HCT116 (cell line): Measurements from ENCODE around the gene MBD3. TPM values are rescaled to one million over a fixed set of nuclear protein-coding genes. Genes with fewer than 3 reads are reported as not detected.

Experiments
- ATAC-seq: fragments of 200-7000 bp; cut with Tn5 transposase; 2 replicates; pipeline ENCODE4 v1.9.1; 2020; ENCODE audit warnings: mild to moderate bottlenecking, moderate library complexity
- BruUV-seq: library from RNA; stranded (reverse); fragments of 400-500 nt; replicated peaks from 2 replicates; lab custom pipeline; 2021; lab: Mats Ljungman, UMichigan
- CTCF ChIA-PET: fragments of 300-600 bp; sonication (Branson Sonifier 250); formaldehyde crosslinking; loops from one replicate; lab custom pipeline; 2021; ENCODE audit warnings: antibody characterized with exemption; lab: Charles Lee
- POLR2A ChIA-PET: fragments of 300-600, 350-600 bp; sonication (Branson Sonifier 250); formaldehyde crosslinking; loops from one replicate; lab custom pipeline; 2021; ENCODE audit warnings: antibody characterized with exemption; lab: Charles Lee
- RAD21 ChIA-PET, 2 experiments: fragments of 300-600 bp; sonication (Branson Sonifier 250); formaldehyde crosslinking; loops; one replicate each; lab custom pipeline; 2023; ENCODE audit warnings: low total read pairs in 2 of 2; ENCODE audit not compliant: uncharacterized antibody in 2 of 2, unreplicated experiment in 2 of 2, low non-redundant PET in 1 of 2; lab: Charles Lee
- DNase-seq: peaks from one replicate; pipeline ENCODE4 v3.0.0-alpha.2; 2010; ENCODE audit warnings: low read depth, low spot score
- H2AFZ ChIP-seq: fragments of 200-600 bp; shearing (Covaris generic), sonication (generic); 2 replicates; pipeline ENCODE4 v1.6.1; 2017; ENCODE audit warnings: low read depth, mixed run types, mixed read lengths, antibody characterized with exemption, low read length; ENCODE audit not compliant: poor library complexity, severe bottlenecking
- H3K27ac ChIP-seq: 2 replicates; pipeline ENCODE4 v1.5.1; 2012; ENCODE audit warnings: low read depth, low read length
- H3K27me3 ChIP-seq: fragments of 200-600 bp; sonication (generic); 2 replicates; pipeline ENCODE4 v1.6.1; 2016; ENCODE audit warnings: mixed run types, low read length, mixed read lengths; ENCODE audit not compliant: insufficient read depth
- H3K36me3 ChIP-seq, 2 experiments: fragments of 200-500 bp in 1 of 2; fragments of 200-600 bp in 1 of 2; sonication (Bioruptor generic) in 1 of 2; sonication (generic) in 1 of 2; 2 replicates each; pipeline versions ENCODE4 v1.5.1 to v1.6.1; 2014 to 2016; ENCODE audit warnings: low read length in 2 of 2, inconsistent platforms in 1 of 2, mixed read lengths in 1 of 2, mixed run types in 1 of 2; ENCODE audit not compliant: insufficient read depth in 2 of 2, control insufficient read depth in 1 of 2
- H3K4me1 ChIP-seq, 2 experiments: fragments of 200-600 bp in 1 of 2; sonication (generic) in 1 of 2; 2 replicates each; pipeline versions ENCODE4 v1.5.1 to v1.6.1; 2012 to 2017; ENCODE audit warnings: low read length in 2 of 2, inconsistent platforms in 1 of 2, mild to moderate bottlenecking in 1 of 2, mixed read lengths in 1 of 2, mixed run types in 1 of 2, moderate library complexity in 1 of 2; ENCODE audit not compliant: insufficient read depth in 2 of 2, control insufficient read depth in 1 of 2
- H3K4me2 ChIP-seq: fragments of 200-600 bp; sonication (generic); 2 replicates; pipeline ENCODE4 v1.6.1; 2017; ENCODE audit warnings: mixed run types, low read length, mixed read lengths
- H3K4me3 ChIP-seq, 2 experiments: fragments of 200-600 bp in 1 of 2; sonication (generic) in 1 of 2; replicated peaks in 1 of 2; 2 replicates each; pipeline ENCODE4 v1.5.1; 2011 to 2016; ENCODE audit warnings: low read length in 2 of 2, control low read depth in 1 of 2, low read depth in 1 of 2, mild to moderate bottlenecking in 1 of 2, mixed read lengths in 1 of 2, mixed run types in 1 of 2
- H3K79me2 ChIP-seq: fragments of 200-600 bp; sonication (generic); 2 replicates; pipeline ENCODE4 v1.6.1; 2017; ENCODE audit warnings: mild to moderate bottlenecking, mixed run types, low read length, moderate library complexity, mixed read lengths; ENCODE audit not compliant: insufficient read depth
- H3K9ac ChIP-seq: fragments of 200-600 bp; sonication (generic); 2 replicates; pipeline ENCODE4 v1.6.1; 2016; ENCODE audit warnings: low read length, mixed read lengths
- H3K9me2 ChIP-seq: fragments of 200-600 bp; sonication (generic), shearing (Covaris generic); 2 replicates; pipeline ENCODE4 v1.6.1; 2017; ENCODE audit warnings: mixed run types, mild to moderate bottlenecking, moderate library complexity; ENCODE audit not compliant: insufficient read depth
- H3K9me3 ChIP-seq, 2 experiments: fragments of 200-500 bp in 1 of 2; fragments of 200-600 bp in 1 of 2; sonication (Bioruptor generic) in 1 of 2; sonication (generic) in 1 of 2; 2 replicates each; pipeline ENCODE4 v1.6.1; 2014 to 2017; ENCODE audit warnings: low read length in 2 of 2, mixed read lengths in 2 of 2, inconsistent platforms in 1 of 2, low read depth in 1 of 2, mild to moderate bottlenecking in 1 of 2, mixed run types in 1 of 2, moderate library complexity in 1 of 2; ENCODE audit not compliant: control insufficient read depth in 1 of 2, insufficient read depth in 1 of 2
- H4K20me1 ChIP-seq: fragments of 200-600 bp; sonication (generic), shearing (Covaris generic); 2 replicates; pipeline ENCODE4 v1.6.1; 2017; ENCODE audit warnings: mixed run types, mild to moderate bottlenecking, moderate library complexity; ENCODE audit not compliant: insufficient read depth
- CBX3 ChIP-seq: IDR thresholded peaks from 2 replicates; pipeline ENCODE4 v1.6.1; 2012; ENCODE audit warnings: low read depth
- CEBPB ChIP-seq: IDR thresholded peaks from 2 replicates; pipeline ENCODE4 v1.6.1; 2012; ENCODE audit warnings: low read depth
- EZH2 ChIP-seq: fragments of 200-600 bp; sonication (generic); IDR thresholded peaks from 2 replicates; pipeline ENCODE4 v1.6.1; 2017; ENCODE audit warnings: antibody characterized with exemption, mixed run types
- EZH2phosphoT487 ChIP-seq: fragments of 200-600 bp; IDR thresholded peaks from 2 replicates; pipeline ENCODE4 v1.6.1; 2018; ENCODE audit warnings: antibody characterized with exemption, borderline replicate concordance
- FOSL1 ChIP-seq: IDR thresholded peaks from 2 replicates; pipeline ENCODE4 v1.6.1; 2012; ENCODE audit warnings: low read depth
- JUND ChIP-seq: IDR thresholded peaks from 2 replicates; pipeline ENCODE4 v1.6.1; 2012
- POLR2A ChIP-seq: IDR thresholded peaks from 2 replicates; pipeline ENCODE4 v1.7.0; 2011; ENCODE audit warnings: borderline replicate concordance; ENCODE audit not compliant: insufficient read depth, insufficient read length; ENCODE audit errors: extremely low read depth
- RAD21 ChIP-seq: IDR thresholded peaks from 2 replicates; pipeline ENCODE4 v1.6.1; 2012; ENCODE audit warnings: low read depth, mild to moderate bottlenecking
- SIN3A ChIP-seq: IDR thresholded peaks from 2 replicates; pipeline ENCODE4 v1.6.1; 2012; ENCODE audit warnings: low read depth
- SP1 ChIP-seq: IDR thresholded peaks from 2 replicates; pipeline ENCODE4 v1.6.1; 2012; ENCODE audit warnings: low read depth
- TCF7L2 ChIP-seq: IDR thresholded peaks from 2 replicates; pipeline ENCODE4 v1.7.0; 2011; ENCODE audit warnings: borderline replicate concordance, inconsistent platforms; ENCODE audit not compliant: insufficient read depth, insufficient read length; ENCODE audit errors: extremely low read depth
- YY1 ChIP-seq: IDR thresholded peaks from 2 replicates; pipeline ENCODE4 v1.6.1; 2011; ENCODE audit warnings: low read length, low read depth, moderate library complexity, mild to moderate bottlenecking; ENCODE audit not compliant: insufficient replicate concordance; ENCODE audit errors: extremely low read depth
- ZFX ChIP-seq: fragments of 450-650 bp; IDR thresholded peaks from 2 replicates; pipeline ENCODE4 v1.6.1; 2017
- ZNF274 ChIP-seq: fragments of 200-500 bp; sonication (Bioruptor generic); IDR thresholded peaks from 2 replicates; pipeline ENCODE4 v1.6.1; 2014; ENCODE audit warnings: mild to moderate bottlenecking, low read depth, low read length, inconsistent platforms
- intact Hi-C: fragments of 100-400 bp; cut with micrococcal nuclease; formaldehyde crosslinking; loops from 2 replicates; pipeline ENCODE4 v1.10.0; 2022
- total RNA-seq: library from RNA; stranded (reverse); gene quantifications from one replicate; pipeline ENCODE4 v1.2.1, GENCODE V29; 2021; ENCODE audit not compliant: unreplicated experiment
- TF ChIP-seq, protein P1 (sequence below), 3 experiments: fragments of 200-600 bp in 1 of 3; sonication (generic) in 1 of 3; IDR thresholded peaks in 2 of 3; conservative IDR thresholded peaks in 1 of 3; 2 replicates each; pipeline ENCODE4 v1.5.1; 2012 to 2017; ENCODE audit warnings: low read depth in 2 of 3, low read length in 2 of 3, antibody characterized with exemption in 1 of 3, borderline replicate concordance in 1 of 3, control low read depth in 1 of 3, mild to moderate bottlenecking in 1 of 3, mixed read lengths in 1 of 3, mixed run types in 1 of 3, moderate library complexity in 1 of 3; ENCODE audit not compliant: insufficient read depth in 1 of 3
- TF ChIP-seq, protein P2 (sequence below): IDR thresholded peaks from 2 replicates; pipeline ENCODE4 v1.6.1; 2012; ENCODE audit warnings: low read depth
- TF ChIP-seq, protein P3 (sequence below): IDR thresholded peaks from 2 replicates; pipeline ENCODE4 v1.6.1; 2012

MBD3 gene
- total RNA-seq, 1 experiment from 2014 or later = 85.7 TPM

DNA sequence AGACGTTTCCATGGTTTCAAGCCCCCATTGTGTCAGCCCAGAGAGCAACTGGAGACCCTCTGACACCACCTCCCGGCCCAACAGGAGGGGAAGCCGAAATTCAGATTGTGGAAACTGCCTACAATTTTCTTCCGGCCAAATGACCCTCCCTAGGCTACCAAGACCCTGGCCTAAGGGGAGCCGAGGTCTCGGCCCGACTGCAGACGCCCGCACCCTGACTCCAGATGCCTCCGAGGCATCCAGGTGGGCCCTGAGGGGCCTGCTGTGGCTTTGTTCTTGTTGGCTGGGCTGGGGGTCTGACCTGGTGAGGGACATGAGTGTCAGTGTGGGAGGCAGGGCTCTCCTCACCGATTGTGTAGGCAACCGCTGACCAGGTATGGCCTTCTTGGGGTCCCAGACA, 34.1 kb downstream of the MBD3 start:
- Histone ChIP-seq H3K27me3 (no peaks in the 10 kb centered on the region), H4K20me1 (no peaks in the 10 kb centered on the region), H3K27ac (no peak overlapping the region), H3K36me3 (peaks cover 0 to 9% of the 10 kb centered on the region in 2 experiments; a peak in 1 of 4 replicates), H3K9me2 (no peaks in the 10 kb centered on the region), H3K9ac (no peak overlapping the region), H3K4me3 (no peak overlapping the region), H3K4me2 (no peak overlapping the region), H3K9me3 (no peaks in the 10 kb centered on the region), H2AFZ (no peak overlapping the region), H3K79me2 (peaks cover 40% of the 10 kb centered on the region), H3K4me1 (no peaks in the 10 kb centered on the region)
- ATAC-seq (no peak), DNase-seq (no peak)
- ChIA-PET CTCF (interaction anchor here (0.8 kb wide), 1 partner anchor 12 kb away, joined by 4 read pairs; no protein-coding TSS in a partner anchor), RAD21 (no interaction called here), POLR2A (interaction anchor here (0.8 kb wide), 1 partner anchor 19 kb away, joined by 3 read pairs; no protein-coding TSS in a partner anchor)
- intact Hi-C loops = no loop called here
- no TSS peak for BruUV-seq
- no peak for TF ChIP-seq FOSL1
- TF ChIP-seq TCF7L2 = no peak
- TF ChIP-seq, protein P1, sequence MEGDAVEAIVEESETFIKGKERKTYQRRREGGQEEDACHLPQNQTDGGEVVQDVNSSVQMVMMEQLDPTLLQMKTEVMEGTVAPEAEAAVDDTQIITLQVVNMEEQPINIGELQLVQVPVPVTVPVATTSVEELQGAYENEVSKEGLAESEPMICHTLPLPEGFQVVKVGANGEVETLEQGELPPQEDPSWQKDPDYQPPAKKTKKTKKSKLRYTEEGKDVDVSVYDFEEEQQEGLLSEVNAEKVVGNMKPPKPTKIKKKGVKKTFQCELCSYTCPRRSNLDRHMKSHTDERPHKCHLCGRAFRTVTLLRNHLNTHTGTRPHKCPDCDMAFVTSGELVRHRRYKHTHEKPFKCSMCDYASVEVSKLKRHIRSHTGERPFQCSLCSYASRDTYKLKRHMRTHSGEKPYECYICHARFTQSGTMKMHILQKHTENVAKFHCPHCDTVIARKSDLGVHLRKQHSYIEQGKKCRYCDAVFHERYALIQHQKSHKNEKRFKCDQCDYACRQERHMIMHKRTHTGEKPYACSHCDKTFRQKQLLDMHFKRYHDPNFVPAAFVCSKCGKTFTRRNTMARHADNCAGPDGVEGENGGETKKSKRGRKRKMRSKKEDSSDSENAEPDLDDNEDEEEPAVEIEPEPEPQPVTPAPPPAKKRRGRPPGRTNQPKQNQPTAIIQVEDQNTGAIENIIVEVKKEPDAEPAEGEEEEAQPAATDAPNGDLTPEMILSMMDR (IDR thresholded peaks at IDR 0.05 in 2 of 3, conservative IDR thresholded peaks at IDR 0.05 in 1 of 3; ENCODE audit: borderline replicate concordance in 1 of 3, insufficient read depth in 1 of 3, low read depth in 2 of 3, low read length in 2 of 3) = no peak
- TF ChIP-seq ZFX = no peak
- no peak for TF ChIP-seq ZNF274
- TF ChIP-seq CBX3 = no peak
- TF ChIP-seq POLR2A = no peak
- no peak for TF ChIP-seq EZH2
- no peak for TF ChIP-seq EZH2phosphoT487
- no peak for TF ChIP-seq SIN3A
- TF ChIP-seq, protein P2, sequence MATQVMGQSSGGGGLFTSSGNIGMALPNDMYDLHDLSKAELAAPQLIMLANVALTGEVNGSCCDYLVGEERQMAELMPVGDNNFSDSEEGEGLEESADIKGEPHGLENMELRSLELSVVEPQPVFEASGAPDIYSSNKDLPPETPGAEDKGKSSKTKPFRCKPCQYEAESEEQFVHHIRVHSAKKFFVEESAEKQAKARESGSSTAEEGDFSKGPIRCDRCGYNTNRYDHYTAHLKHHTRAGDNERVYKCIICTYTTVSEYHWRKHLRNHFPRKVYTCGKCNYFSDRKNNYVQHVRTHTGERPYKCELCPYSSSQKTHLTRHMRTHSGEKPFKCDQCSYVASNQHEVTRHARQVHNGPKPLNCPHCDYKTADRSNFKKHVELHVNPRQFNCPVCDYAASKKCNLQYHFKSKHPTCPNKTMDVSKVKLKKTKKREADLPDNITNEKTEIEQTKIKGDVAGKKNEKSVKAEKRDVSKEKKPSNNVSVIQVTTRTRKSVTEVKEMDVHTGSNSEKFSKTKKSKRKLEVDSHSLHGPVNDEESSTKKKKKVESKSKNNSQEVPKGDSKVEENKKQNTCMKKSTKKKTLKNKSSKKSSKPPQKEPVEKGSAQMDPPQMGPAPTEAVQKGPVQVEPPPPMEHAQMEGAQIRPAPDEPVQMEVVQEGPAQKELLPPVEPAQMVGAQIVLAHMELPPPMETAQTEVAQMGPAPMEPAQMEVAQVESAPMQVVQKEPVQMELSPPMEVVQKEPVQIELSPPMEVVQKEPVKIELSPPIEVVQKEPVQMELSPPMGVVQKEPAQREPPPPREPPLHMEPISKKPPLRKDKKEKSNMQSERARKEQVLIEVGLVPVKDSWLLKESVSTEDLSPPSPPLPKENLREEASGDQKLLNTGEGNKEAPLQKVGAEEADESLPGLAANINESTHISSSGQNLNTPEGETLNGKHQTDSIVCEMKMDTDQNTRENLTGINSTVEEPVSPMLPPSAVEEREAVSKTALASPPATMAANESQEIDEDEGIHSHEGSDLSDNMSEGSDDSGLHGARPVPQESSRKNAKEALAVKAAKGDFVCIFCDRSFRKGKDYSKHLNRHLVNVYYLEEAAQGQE = no peak
- TF ChIP-seq RAD21 = no peak
- TF ChIP-seq YY1 = no peak
- TF ChIP-seq, protein P3, sequence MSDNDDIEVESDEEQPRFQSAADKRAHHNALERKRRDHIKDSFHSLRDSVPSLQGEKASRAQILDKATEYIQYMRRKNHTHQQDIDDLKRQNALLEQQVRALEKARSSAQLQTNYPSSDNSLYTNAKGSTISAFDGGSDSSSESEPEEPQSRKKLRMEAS = no peak
- no peak for TF ChIP-seq SP1
- TF ChIP-seq JUND = no peak
- no peak for TF ChIP-seq CEBPB
